HG03565 (cell line): ENCODE results near the gene MRPL20.
"Not testable (repeated sequence)": the region's sequence is repeated elsewhere in the genome, so short reads cannot be mapped to it uniquely, and the experiment has no call there.

Source experiments
- ATAC-seq: cut with Tn5 transposase; IDR thresholded peaks from one replicate; pipeline ENCODE4 v1.9.1; 2021; ENCODE audit warnings: mild to moderate bottlenecking, moderate library complexity; ENCODE audit not compliant: unreplicated experiment

The MRPL20 gene

DNA sequence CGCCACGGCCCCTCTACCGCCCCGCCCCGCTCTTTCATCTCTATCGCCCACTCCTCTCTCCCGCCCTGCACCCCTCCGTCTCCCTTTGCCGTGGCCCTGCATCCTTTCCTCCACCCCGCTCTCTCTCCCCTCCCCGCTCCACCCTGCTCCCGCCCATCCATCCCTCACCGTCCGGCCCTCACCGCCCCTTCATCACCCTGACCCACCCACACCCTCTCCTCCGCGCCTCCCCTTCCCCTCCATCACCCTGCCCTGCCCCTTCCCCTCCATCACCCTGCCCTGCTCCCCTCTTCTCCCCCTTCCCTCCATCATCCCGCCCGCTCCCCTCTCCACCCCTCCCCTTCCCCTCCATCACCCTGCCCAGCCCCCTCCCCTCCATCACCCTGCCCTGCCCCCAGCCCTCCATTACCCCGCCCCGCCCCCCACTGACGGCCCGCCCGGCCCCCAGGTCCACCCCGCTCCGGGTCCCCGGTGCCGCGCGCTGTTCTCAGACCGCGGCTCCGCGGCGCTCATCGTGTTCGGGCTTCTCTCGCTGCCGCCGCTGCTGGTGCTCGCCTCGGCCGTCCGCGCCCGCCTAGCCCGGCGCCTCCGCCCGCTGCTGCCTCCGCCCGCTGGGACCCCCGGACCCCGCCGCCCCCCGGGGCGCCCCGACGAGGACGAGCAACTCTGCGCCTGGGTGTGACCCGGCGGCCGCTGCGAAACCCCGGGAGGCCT is 20.2 kb upstream of the MRPL20 start:
- ATAC-seq: no peak

- no peak for ATAC-seq
These were observed 19.5 kb upstream of the MRPL20 start for GRCh38 chr1:1426496-1427105.

DNA sequence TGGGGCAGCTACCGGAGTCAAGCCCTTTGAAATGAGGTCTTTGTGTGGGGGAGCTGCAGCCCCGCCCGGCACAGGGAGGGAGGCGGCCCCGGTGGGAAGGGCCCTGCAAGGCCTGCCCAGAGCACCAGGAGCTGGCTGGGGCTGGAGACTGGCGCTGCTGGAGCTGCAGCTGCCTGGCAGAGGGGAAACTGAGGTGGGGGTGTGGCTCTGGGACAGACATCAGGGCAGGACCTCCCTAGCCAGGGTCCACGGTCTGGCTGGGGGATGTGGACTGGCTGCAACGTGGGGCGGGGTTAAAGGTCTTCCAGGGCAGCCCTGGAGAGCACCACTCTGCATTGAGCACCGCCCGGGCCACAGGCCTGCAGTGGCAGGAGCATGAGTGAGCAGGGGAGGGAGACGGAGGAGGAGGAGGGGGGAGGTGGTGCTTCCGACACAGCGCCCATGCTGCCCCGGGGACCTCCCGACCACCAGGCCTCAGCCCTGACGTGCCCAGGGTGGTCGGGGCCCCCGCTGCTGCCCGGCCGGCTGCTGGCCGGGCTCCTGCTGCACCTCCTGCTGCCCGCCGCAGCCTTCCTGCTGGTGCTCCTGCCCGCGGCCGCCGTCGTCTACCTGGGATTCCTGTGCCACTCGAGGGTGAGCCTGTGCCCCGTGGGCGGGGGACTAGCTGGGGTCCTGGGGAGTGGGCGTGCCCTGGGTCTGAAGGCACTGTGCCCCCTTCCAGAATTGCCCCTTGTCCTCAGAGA is 18.8 kb upstream of the MRPL20 start:
- ATAC-seq: no peak

DNA sequence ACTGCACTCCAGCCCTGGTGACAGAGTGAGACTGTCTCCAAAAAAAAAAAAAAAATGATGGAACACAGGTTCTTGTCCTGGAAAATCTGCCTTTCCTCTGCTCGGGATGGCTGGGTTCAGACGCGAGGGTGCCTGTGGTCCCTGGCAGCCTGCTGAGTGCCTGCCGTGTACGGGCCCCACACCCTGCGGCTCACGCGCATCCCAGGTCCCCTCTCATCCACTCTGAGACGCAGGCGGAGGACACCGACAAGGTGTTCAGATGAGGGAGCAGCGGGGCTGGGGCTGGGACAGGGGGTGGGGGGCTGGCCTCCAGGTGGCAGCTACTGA is 18.3 kb upstream of the MRPL20 start:
- no peak for ATAC-seq

DNA sequence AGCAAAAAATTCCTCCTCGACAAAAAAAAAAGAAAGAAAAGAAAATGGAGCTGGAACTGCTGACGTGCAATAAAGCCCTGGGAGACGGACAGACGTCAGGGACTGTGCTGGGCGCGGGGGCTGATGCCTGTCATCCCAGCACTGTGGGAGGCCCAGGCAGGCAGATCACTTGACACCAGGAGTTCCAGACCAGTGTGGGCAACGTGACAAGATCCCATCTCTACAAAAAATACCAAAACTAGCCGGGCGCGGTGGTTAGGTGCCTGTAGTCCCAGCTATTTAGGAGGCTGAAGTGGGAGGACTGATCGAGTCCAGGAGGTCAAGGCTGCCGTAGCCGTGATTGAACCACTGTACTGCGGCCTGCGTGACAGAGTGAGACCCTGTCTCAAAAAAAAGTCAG is 17.6 kb upstream of the MRPL20 start:
- ATAC-seq: no peak

DNA sequence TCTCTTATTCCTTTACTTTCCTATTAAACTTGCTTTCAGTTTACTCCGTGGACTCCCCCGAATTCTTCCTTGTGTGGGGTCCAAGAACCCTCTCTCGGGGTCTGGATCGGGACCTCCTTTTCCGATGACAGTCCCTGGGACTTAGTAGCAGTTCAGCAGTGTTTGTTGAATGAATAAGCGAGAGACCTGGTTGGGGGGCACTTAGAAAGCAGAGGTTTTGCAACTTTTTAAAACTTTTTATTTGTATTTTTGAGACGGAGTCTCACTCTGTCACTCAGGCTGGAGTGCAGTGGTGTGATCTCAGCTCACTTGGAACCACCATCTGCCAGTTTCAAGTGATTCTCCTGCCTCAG is 16.1 kb upstream of the MRPL20 start:
- ATAC-seq: no peak

- no peak for ATAC-seq
These were observed 15.6 kb upstream of the MRPL20 start for GRCh38 chr1:1422465-1423244.

- ATAC-seq: no peak
These were observed 14.9 kb upstream of the MRPL20 start for GRCh38 chr1:1421907-1422464.

DNA sequence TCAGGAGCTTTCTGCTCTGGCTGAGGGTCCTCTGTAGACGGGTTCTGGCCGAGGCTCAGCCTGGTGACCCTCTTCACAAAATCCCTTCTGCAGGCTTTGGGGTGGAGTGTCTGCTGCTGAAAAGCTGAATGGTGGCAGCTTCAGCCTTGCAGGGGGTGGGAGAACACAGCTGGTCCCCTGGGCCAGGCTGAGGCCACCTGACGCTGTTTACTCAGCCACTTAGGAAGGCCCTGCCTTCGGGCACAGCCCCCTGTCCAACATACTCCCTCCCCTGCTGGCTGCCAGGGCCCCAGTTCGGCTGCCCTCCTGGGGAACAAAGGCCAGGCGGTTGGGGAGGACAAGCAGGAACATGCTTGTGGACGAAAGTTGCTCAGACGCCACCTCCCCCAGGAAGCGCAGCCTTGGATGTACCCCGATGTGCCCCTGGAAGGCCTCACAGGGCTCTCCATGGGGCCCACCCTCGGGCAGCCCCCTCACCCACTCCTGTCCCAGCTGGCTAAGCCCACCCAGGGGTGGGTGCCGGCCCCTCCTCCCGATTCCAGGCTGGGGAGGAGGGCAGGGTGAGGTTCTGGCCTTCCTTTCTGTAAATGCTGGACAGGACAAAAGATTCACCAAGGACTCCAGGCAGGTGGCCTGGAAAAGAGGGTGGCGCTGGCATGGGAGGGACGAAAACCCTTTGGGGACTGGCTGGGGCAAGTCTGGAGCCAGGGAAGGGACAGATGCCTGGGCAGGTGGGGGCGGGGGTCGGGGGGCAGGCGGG is 14.2 kb upstream of the MRPL20 start, which contains the start of gene ANKRD65:
Gene ANKRD65, minus strand, starts transcription at position 130 of the 760 bp plus-strand sequence. CDS start 271 bp downstream, outside the sequence.
- ATAC-seq: no peak

- no peak for ATAC-seq
These were observed 13.6 kb upstream of the MRPL20 start for GRCh38 chr1:1420654-1421141.

DNA sequence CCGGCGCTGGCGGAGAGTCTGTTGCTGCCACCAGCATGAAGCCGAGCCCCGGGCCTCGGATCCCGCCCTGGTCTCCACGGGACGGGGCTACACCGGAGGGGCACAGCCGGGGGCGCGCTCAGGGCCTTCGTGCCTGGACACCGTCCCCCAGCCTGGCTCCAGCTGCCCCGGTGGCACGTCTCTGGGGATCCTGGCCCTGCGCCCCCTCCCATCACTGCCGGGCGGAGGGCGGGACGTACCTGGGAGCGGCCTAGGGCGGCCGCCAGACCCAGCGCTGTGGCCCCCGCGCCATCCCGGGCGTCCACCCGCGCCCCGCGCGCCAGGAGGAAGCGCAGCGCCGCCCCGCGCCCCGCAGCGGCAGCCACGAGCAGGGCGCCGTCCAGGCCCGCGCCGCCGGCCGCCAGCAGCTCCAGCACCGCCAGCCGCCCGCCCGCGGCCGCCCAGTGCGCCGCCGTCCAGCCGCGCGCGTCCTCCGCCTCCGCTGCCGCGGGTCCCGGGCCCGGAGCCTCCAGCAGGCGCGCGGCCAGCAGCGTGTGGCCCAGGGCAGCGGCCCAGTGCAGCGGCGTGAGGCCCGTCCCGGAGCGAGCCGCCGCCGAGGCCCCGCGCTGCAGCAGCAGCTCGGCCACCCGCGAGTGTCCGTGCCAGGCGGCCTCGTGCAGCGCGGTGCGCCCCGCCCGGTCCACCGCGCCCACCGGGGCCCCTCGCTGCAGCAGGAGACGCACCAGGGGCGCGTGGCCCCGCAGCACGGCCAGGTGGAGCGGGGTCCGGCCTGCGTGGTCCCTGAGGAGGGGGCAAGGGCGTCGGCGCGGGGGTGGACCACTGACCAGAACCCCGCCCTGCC is 12.9 kb upstream of the MRPL20 start:
- ATAC-seq: no peak

DNA sequence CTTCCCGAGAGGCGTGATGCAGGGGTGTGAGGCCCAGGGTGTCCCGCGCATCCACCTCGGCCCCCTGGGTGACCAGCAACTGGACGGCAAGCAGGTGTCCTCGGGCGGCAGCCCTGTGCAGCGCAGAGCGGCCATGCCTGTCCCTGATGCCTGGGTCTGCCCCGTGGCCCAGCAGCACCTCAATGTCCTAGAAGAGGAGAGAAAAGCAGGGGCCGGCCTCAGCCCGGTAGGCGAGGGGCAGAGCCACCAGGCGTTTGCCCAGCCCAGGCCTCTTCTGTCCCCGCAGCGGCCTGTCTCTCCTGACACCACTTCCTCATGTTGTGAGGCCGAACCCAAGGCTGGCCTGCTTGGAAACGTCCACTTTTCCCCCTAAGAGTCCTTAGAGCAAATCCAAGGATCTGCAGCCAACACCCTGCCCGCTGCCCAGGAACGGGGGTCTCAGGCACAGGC is 12.3 kb upstream of the MRPL20 start:
- no peak for ATAC-seq

DNA sequence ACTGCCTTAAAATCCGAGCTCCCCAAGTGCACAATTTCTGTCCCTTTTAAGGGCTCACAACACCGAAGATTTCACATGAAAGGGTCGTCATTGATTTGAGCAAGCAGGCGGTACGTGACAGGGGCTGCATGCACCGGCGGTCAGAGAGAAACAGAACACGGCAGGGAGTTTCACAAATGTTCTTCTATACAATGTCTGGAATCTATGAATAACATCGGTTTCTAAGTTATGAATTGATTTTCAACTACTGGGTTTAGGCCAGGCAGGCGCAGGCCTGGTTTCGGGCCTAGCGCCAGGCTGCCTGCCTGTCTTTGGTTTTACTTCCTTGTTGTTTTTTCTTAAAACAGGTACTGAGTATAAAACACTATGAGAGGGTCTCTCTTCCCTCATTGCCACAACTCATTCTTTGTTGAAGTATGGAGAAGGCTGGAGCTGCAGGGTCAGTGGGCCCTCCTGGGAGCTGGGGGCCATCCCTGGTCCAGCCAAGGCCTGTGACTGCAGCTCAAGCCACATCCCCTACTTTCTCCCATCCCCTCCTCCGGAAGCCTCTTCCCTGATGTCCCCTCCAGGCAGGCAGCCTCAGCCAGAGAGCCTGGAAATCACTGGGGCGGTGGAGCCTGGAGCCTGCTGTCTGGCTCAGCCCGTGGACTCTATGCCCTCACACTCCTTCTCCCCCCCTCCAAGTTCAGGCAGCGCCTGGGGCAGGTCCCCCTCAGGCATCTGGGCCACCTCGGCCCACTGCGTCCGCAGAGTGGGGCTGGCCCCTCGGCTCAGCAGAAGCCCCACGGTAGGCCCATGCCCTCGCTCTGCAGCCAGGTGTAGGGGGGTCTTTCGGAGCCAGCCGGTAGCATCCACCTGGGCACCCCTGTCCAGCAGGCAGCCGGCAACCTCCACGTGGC is 11.6 kb upstream of the MRPL20 start:
- no peak for ATAC-seq

DNA sequence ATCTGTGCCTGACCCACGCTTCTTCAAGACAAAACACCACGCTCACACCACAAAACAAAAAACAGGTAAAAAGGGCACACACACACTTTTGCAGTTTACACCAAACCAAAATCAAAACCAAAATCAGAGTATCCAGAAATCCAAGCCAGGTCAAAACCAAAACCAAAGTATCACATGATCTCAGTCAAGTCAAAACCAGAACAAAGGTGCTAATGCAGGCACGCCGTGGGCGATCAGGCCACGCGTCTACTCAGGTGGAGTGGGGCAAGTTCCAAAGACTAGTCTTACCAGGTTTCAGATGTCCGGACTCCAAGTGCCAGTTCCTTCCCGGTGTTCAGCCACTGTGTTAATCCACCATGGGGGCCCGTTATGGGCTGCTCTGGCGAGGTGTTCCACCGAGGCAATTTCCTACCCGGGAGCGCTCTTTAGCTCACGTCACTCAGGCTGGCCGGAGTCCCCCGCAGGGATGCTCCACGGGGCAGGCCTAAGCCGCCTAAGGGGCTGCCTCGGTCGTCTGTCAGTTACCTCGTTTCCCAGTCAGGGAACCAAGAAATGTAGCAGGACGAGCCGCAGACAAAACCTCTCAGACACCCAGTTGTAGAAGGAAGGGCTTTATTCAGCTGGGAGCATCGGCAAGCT is 10.9 kb upstream of the MRPL20 start:
- ATAC-seq: not testable (repeated sequence)

GRCh38 chr1:1417396-1417795 is 10.3 kb upstream of the MRPL20 start:
- ATAC-seq: not testable (repeated sequence)

GRCh38 chr1:1415751-1416150 is 8.7 kb upstream of the MRPL20 start:
- ATAC-seq: no peak

DNA sequence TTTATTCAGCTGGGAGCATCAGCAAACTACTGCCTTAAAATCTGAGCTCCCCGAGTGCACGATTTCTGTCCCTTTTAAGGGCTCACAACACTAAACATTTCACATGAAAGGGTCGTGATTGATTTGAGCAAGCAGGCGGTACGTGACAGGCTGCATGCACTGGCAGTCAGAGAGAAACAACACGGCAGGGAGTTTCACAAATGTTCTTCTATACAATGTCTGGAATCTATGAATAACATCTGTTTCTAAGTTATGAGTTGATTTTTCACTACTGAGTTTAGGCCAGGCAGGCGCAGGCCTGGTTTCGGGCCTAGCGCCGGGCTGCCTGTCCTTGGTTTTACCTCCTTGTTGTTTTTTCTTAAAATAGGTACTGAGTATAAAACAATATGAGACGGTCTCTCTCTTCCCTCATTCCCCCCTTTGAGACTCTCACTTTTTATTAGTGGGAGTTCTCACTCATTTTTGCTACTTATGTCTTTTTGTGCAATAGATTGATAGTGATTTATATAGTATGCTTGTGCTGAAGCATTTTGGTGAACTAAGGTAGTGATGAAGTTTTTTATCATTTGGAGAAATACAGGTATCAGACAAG is 5.3 kb upstream of the MRPL20 start:
- not testable (repeated sequence) for ATAC-seq
